ENCODE data around the gene ETF1. TPM values are rescaled to one million over a fixed set of nuclear protein-coding genes. Genes with fewer than 3 reads are reported as not detected.

Gene ETF1
- 100 to 1,000 TPM; 133 to 153 (median 148) TPM for total RNA-seq (2021; fragmentation: NEBNext Ultra II Directional; extraction: Animal tissue kit (Norgen Biotek cat#: 25700))
- long read RNA-seq, transcript ETF1-201 (11 exons, 3,742 nt): major isoform, 99 of 134 reads
- long read RNA-seq, partial matches to known transcripts: 16 of 134 reads
- long read RNA-seq, other reads (novel, unspliced or antisense): 17 of 134 reads

GRCh38 chr5:138542956-138543729 is at the start of gene ETF1:
TSS of gene ETF1 (minus strand) at chr5:138543236. CDS start at chr5:138542918, 318 bp downstream.
- Mint-ChIP-seq H3K27ac (peak within 1 kb of the TSS; percentile 100), H3K27me3 (ENCODE audit: insufficient read depth) (peaks cover 6% of the 10 kb centered on the region), H3K9me3 (peaks cover 4% of the 10 kb centered on the region; the same call in 1 of the 2 replicates), H3K4me1 (ENCODE audit: low read depth) (peaks cover 66% of the 10 kb centered on the region), H3K36me3 (ENCODE audit: low read depth) (peaks cover 59% of the 10 kb centered on the region), H3K4me3 (peak within 1 kb of the TSS; percentile 100)
- DNase-seq: peak; percentile 100
- TF ChIP-seq, protein P1, sequence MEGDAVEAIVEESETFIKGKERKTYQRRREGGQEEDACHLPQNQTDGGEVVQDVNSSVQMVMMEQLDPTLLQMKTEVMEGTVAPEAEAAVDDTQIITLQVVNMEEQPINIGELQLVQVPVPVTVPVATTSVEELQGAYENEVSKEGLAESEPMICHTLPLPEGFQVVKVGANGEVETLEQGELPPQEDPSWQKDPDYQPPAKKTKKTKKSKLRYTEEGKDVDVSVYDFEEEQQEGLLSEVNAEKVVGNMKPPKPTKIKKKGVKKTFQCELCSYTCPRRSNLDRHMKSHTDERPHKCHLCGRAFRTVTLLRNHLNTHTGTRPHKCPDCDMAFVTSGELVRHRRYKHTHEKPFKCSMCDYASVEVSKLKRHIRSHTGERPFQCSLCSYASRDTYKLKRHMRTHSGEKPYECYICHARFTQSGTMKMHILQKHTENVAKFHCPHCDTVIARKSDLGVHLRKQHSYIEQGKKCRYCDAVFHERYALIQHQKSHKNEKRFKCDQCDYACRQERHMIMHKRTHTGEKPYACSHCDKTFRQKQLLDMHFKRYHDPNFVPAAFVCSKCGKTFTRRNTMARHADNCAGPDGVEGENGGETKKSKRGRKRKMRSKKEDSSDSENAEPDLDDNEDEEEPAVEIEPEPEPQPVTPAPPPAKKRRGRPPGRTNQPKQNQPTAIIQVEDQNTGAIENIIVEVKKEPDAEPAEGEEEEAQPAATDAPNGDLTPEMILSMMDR (IDR thresholded peaks at IDR 0.05): peak; percentile 40

DNA sequence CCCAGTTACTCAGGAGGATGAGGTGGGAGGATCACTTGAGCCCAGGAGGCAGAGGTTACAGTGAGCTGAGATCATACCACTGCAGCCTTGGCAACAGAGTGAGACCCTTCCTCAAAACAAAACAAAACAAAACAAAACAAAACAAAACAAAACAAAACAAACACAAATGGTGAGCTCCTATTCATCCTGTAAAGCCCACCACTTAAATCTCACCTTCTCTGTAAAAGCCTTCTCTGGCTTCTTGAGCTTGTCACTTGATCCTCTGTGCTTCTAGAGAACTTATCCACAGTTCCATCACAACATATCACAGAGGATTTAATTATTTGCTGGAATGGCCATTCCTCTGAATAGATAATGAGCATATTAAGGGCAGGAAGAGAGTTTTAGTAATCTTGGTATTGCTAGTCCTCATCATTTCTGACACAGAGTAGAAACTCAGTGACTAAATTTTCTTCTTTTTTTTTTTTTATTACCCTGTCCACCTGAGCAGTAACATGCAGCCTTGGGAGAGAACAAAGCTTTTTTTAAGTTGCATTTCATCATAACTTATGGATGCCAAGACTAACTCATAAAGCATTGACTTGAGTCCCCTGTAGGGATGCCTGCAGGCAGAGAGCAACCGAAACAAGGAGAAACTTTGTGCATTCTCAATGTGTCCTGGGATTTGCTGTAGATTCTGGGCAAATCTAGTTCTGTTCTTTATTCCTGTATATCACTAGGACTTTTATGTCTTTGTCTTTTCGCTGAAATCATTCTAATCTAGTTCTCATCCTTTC is 45.2 kb upstream of the ETF1 start:
- H3K4me1 Mint-ChIP-seq (ENCODE audit: low read depth): no peaks in the 10 kb centered on the region
- H3K27me3 Mint-ChIP-seq (ENCODE audit: insufficient read depth): peaks cover 5% of the 10 kb centered on the region
- no peaks in the 10 kb centered on the region for H3K36me3 Mint-ChIP-seq (ENCODE audit: low read depth)
- H3K9me3 Mint-ChIP-seq: no peaks in the 10 kb centered on the region
- no peak for DNase-seq
- TF ChIP-seq, protein P1 (IDR thresholded peaks at IDR 0.05): no peak
- H3K27ac Mint-ChIP-seq: no peak overlapping the region
- H3K4me3 Mint-ChIP-seq: no peak overlapping the region

DNA sequence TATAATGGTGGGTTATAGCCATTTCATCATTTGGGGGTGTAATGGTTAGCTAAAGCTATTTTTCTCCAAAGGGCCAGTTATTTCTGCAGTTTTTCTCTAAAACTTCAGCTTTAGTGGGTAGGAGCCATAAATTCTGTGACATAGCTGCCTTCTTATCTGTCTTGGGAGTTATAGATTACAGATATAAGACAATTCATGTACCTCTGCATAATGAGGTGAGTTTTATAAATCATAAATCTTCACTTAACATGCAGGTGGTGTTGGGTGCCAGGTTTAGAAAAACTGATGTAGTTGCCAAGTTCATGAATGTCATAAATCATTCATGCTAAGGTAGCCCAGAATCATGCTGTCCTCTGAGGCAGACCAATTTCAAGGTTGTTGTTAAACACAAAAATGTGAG is 42.1 kb upstream of the ETF1 start:
- no peak for DNase-seq
- no peaks in the 10 kb centered on the region for H3K9me3 Mint-ChIP-seq
- peaks cover 6% of the 10 kb centered on the region; the same call in 1 of the 2 replicates for H3K4me1 Mint-ChIP-seq (ENCODE audit: low read depth)
- H3K27ac Mint-ChIP-seq: no peak overlapping the region
- no peaks in the 10 kb centered on the region for H3K36me3 Mint-ChIP-seq (ENCODE audit: low read depth)
- H3K4me3 Mint-ChIP-seq: no peak overlapping the region
- H3K27me3 Mint-ChIP-seq (ENCODE audit: insufficient read depth): peaks cover 2% of the 10 kb centered on the region; the same call in 1 of the 2 replicates
- TF ChIP-seq, protein P1 (IDR thresholded peaks at IDR 0.05): no peak

DNA sequence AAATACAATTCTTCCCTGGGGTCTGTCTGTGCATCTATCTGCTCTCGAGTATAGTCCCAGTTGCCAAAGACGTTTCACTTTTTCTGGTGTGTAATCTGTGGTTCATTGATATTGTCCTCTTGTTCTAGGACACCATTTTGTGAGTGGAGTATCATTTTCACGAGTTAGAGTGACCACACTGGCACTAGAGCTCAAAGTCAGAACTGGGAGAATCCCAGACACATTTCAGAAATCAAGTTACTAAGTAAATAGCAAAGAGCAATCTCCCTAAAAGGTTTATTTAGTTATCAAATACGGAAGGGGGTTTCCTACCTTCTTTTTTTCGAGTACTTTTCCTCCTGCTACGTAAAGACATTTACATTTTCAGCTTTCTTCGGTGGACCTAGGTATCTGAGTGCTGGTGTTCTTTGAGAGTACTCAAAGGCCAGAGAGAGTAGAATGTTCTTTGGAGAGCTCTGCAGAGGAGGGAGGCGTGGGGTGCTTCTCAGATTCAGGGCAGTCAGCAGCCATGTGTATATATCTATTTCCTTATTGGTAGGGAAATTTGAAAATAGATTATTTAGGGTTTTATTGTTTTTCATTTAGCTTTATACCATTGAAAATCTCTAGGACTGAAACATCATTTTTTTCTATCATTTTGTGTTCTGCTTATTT is 41.1 kb upstream of the ETF1 start:
- TF ChIP-seq, protein P1 (IDR thresholded peaks at IDR 0.05): no peak
- Mint-ChIP-seq H3K4me1 (ENCODE audit: low read depth) (peaks cover 6% of the 10 kb centered on the region; the same call in 1 of the 2 replicates), H3K9me3 (no peaks in the 10 kb centered on the region), H3K27ac (no peak overlapping the region), H3K27me3 (ENCODE audit: insufficient read depth) (peaks cover 2% of the 10 kb centered on the region; the same call in 1 of the 2 replicates), H3K36me3 (ENCODE audit: low read depth) (no peaks in the 10 kb centered on the region), H3K4me3 (no peak overlapping the region)
- DNase-seq: no peak

- no peak overlapping the region for H3K4me3 Mint-ChIP-seq
- peaks cover 6% of the 10 kb centered on the region; the same call in 1 of the 2 replicates for H3K4me1 Mint-ChIP-seq (ENCODE audit: low read depth)
- no peaks in the 10 kb centered on the region for H3K36me3 Mint-ChIP-seq (ENCODE audit: low read depth)
- DNase-seq: no peak
- H3K9me3 Mint-ChIP-seq: no peaks in the 10 kb centered on the region
- TF ChIP-seq, protein P1 (IDR thresholded peaks at IDR 0.05): no peak
- no peak overlapping the region for H3K27ac Mint-ChIP-seq
- no peaks in the 10 kb centered on the region; the same call in 1 of the 2 replicates for H3K27me3 Mint-ChIP-seq (ENCODE audit: insufficient read depth)
Measured at GRCh38 chr5:138582959-138583358, 39.9 kb upstream of the ETF1 start.

All from HFFc6 (cell line).